AG09319 (cell line): ENCODE data around the gene RARS2.

Experiments
- DNase-seq: peaks from one replicate; pipeline ENCODE4 v3.0.0-alpha.2; 2010; ENCODE audit warnings: low read depth; ENCODE audit errors: extremely low read depth
- TF ChIP-seq, protein P1 (sequence below): IDR thresholded peaks from 2 replicates; pipeline ENCODE4 v1.5.1; 2011; ENCODE audit warnings: low read depth, mild to moderate bottlenecking, inconsistent platforms, low read length, moderate library complexity

Gene RARS2

DNA sequence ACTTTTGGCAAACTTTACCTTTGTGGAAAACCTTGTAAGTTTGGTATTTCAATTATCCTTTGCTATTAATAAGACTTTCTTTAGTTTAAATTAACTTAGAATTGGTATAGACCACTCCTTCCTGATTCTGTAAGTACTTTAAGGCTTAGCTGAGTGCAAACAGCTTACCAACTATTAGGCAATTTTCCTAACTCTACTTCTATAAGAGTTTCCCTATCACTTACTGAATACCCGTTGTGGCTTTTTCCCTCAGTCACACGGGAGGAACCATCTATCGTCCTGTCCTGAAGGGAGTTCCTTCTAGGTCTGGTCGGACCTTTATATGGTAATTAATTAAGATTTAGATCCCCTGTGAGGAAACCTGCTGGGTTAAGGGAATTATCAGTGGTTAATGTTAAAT is 107.4 kb downstream of the RARS2 start:
- no peak for DNase-seq
- TF ChIP-seq, protein P1, sequence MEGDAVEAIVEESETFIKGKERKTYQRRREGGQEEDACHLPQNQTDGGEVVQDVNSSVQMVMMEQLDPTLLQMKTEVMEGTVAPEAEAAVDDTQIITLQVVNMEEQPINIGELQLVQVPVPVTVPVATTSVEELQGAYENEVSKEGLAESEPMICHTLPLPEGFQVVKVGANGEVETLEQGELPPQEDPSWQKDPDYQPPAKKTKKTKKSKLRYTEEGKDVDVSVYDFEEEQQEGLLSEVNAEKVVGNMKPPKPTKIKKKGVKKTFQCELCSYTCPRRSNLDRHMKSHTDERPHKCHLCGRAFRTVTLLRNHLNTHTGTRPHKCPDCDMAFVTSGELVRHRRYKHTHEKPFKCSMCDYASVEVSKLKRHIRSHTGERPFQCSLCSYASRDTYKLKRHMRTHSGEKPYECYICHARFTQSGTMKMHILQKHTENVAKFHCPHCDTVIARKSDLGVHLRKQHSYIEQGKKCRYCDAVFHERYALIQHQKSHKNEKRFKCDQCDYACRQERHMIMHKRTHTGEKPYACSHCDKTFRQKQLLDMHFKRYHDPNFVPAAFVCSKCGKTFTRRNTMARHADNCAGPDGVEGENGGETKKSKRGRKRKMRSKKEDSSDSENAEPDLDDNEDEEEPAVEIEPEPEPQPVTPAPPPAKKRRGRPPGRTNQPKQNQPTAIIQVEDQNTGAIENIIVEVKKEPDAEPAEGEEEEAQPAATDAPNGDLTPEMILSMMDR = no peak

DNA sequence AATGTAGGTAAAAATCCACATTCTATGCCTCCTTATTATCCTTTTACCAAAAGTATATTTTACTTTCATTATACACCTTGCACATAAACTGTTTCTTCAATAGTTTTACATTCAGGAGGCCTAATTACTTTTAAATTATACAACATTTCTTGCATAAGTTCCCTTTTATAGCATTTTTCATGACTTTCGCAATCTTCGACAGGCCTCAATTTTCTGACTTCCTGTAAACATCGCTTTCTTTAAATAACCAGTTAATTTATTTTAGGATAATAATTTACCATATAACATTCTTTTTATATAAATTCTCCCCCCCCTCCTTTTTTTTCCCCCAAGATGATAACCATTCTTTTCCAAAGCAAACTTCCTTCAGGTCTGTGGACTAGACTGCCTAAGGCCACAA is 107.9 kb downstream of the RARS2 start:
- TF ChIP-seq, protein P1 = no peak
- DNase-seq = no peak

DNA sequence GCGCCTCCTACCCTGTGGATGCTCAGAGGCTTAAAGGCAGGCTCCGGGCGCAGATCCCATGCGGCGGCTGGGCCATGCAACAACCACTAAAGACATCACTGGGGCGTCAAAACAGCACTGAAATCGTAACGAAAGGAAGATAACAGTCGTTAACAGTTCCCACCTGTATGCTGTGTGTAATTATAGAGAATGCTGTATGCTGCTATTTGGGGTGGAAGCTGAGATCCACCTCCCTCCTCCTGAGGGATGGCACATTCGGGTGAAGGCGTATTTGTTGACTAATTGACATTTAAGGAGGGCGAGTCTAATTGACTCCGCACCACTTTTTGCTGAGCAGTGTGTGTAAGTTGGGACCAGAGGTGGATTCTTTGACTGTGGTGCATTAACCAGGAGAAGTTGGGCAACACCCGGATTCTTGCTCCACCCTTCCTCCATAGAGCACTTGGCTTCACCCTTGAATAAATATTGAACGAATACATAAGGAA is 116.3 kb downstream of the RARS2 start:
- DNase-seq = peak; percentile 11
- TF ChIP-seq, protein P1 = peak; percentile 9; the same call in 1 of the 2 replicates

DNA sequence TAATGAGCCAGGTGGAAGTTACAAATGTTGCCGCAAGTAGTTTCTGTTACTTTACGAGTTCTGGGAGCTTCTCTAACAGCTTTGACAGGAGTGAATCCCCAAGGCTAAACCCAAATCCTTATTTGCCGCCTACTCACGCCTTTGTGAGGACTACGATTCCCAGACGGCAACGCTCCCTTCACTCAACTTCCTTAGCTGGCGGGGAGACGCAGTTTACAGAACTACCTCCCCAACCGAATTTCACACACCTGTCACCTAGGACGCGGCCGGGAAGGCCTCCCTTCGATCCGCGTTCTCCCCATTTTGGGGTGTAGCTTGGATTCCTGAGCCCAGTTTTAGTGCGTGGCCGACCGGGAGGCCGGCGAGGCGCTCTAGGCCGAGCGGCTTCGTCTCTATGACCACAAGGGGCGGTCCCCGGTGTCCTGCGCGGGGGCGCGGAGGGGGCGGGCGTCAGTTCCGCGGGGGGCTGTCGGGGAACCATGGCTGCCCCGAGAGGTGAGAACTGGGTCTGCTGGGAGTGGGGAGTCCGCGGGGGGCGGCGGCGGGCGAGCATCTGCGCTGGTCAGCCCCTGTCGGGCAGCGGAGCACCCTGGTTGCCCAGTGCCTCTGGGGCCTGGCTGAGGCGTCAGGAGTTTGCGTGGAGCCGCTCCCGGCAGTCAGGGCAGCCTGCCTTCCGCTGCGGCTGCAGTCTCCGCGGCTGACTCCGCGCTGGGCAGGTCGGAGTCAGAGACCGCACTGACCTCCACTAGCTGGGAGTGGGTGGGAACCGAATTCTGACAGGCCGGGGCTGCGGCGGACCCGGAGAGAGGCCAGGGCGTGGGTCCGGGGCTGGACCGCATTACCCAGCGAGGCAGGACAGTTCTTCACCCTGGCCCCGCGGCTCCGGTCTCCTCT is 117.0 kb downstream of the RARS2 start, which contains the start of gene SLC35A1:
Gene SLC35A1, plus strand, starts transcription at position 450 of the 894 bp plus-strand sequence. Its CDS starts 30 bp downstream, at position 480.
- TF ChIP-seq, protein P1 = no peak; the same call in 1 of the 2 replicates

DNA sequence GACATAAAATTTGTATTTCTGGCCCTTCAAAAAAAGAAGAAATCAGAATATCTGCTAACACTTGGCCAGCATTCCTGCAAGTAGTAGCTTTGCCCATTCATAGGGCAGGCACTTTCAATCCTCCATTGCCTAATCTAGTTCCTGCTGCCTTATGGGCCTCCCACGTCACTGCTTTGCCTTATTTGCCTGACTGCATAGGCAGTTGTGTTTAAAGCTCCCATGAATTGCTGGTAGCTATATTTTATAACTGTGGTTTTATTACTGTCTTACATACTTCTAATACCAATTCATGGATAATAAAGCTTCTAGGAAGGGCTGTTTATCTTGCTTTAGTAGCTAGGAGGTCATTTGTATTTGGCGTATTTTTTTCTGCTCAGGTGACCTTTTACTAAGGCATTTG is 124.7 kb downstream of the RARS2 start:
- no peak for DNase-seq
- TF ChIP-seq, protein P1 = no peak

More for the DNA sequence above, 117.0 kb downstream of the RARS2 start, which contains the start of gene SLC35A1:
- DNase-seq = peak; percentile 32
